SK-N-SH (cell line): ENCODE measurements around the gene UGT1A7.

Experiments
- CTCF ChIP-seq: fragments of 200-600 bp; sonication (generic); IDR thresholded peaks from 2 replicates; pipeline ENCODE4 v1.6.1; 2017; ENCODE audit warnings: antibody characterized with exemption, mild to moderate bottlenecking, moderate library complexity
- ELF1 ChIP-seq: IDR thresholded peaks from 2 replicates; pipeline ENCODE4 v1.4.0; 2012
- PBX3 ChIP-seq: IDR thresholded peaks from 2 replicates; pipeline ENCODE4; 2012

GRCh38 chr2:233754872-233755611 lies 73.3 kb downstream of the UGT1A7 start:
- TF ChIP-seq CTCF, result no peak
- no peak for TF ChIP-seq ELF1
- no peak for TF ChIP-seq PBX3
